Measurements from ENCODE around the gene POU2AF1.

Gene POU2AF1

DNA sequence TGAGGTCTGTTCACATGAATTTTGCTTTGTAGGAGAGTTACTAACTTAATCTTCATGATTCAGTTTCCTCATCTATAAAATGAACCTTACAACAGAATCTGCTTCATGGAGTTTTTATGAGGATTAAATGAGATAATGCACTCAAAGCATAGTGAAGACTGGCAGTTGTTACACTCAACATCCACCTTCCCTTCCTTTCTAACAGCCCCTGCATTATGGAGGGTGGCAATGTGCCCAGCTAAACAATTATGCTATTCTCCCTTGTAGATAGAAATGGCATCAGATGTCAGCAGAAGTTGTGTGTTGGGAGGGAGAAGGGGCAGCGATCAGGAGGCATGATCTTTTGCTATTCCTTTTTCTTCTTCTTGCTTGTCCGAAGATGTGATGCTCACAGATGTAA lies 6.5 kb downstream of the POU2AF1 start:
- Histone ChIP-seq H3K4me2 (ENCODE audit: low read length) (peak overlapping the region; percentile 93), H3K9me2 (replicated peaks; ENCODE audit: control insufficient read depth, low read length) (no peaks in the 10 kb centered on the region), H3K9me3 (ENCODE audit: control insufficient read depth, insufficient read depth, low read length) (no peaks in the 10 kb centered on the region), H3K79me2 (ENCODE audit: control insufficient read depth, low read length) (peaks cover 100% of the 10 kb centered on the region), H3K27me3 (ENCODE audit: control insufficient read depth, low read length) (no peaks in the 10 kb centered on the region), H4K20me1 (ENCODE audit: control insufficient read depth, insufficient read depth, low read depth, low read length) (peaks cover 80% of the 10 kb centered on the region), H3K36me3 (ENCODE audit: control insufficient read depth, low read length) (peaks cover 98% of the 10 kb centered on the region), H3K27ac (ENCODE audit: low read depth, low read length) (no peak overlapping the region), H3K4me3 (ENCODE audit: low read length) (peak overlapping the region; percentile 42), H3K4me1 (ENCODE audit: control insufficient read depth, low read length) (peaks cover 94% of the 10 kb centered on the region), H3F3A (ENCODE audit: control insufficient read depth, insufficient read depth) (peaks cover 8% of the 10 kb centered on the region)
- no peak for TF ChIP-seq EZH2phosphoT487 (IDR thresholded peaks at IDR 0.05; ENCODE audit: borderline replicate concordance, low read length)
- TF ChIP-seq, protein P1, sequence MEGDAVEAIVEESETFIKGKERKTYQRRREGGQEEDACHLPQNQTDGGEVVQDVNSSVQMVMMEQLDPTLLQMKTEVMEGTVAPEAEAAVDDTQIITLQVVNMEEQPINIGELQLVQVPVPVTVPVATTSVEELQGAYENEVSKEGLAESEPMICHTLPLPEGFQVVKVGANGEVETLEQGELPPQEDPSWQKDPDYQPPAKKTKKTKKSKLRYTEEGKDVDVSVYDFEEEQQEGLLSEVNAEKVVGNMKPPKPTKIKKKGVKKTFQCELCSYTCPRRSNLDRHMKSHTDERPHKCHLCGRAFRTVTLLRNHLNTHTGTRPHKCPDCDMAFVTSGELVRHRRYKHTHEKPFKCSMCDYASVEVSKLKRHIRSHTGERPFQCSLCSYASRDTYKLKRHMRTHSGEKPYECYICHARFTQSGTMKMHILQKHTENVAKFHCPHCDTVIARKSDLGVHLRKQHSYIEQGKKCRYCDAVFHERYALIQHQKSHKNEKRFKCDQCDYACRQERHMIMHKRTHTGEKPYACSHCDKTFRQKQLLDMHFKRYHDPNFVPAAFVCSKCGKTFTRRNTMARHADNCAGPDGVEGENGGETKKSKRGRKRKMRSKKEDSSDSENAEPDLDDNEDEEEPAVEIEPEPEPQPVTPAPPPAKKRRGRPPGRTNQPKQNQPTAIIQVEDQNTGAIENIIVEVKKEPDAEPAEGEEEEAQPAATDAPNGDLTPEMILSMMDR (IDR thresholded peaks at IDR 0.05; ENCODE audit: low read depth, low read length, poor library complexity, severe bottlenecking) = no peak

DNA sequence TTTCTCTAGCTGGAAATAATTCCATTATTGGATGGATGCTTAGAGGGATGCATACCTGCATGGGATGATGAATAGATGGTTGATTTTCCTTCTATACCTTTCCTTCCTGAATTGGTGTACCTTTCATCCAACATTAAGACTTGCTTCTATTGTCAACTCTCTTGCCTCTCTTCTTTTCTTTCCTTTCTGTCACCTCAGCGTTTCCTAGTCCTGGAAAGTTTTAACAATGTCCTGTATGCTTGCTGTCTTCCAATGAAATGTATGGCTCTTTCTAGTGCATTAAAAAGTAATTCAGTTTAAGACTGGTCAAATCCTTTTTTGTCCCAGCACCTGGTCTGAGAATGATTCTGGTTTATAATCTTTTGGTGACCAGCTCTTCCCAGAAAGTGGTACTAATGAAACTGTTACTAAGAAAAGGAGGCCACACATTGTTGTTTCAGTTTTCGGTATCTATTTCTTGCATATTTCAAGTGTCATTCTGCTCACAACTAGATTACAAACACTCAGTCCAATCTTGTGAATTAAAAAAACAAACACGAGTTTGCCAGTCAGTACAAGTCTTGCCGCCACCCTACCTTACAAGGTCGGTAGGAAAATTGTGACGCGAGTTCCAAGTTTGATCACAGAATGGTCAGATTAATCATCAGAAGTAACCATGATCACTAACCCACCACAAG lies 8.0 kb downstream of the POU2AF1 start:
- H3K79me2 ChIP-seq (ENCODE audit: control insufficient read depth, low read length) = peaks cover 100% of the 10 kb centered on the region
- H3K4me1 ChIP-seq (ENCODE audit: control insufficient read depth, low read length) = peaks cover 99% of the 10 kb centered on the region
- H3K36me3 ChIP-seq (ENCODE audit: control insufficient read depth, low read length) = peaks cover 98% of the 10 kb centered on the region
- TF ChIP-seq EZH2phosphoT487 (IDR thresholded peaks at IDR 0.05; ENCODE audit: borderline replicate concordance, low read length) = no peak
- TF ChIP-seq, protein P1 (IDR thresholded peaks at IDR 0.05; ENCODE audit: low read depth, low read length, poor library complexity, severe bottlenecking) = no peak
- H3K27ac ChIP-seq (ENCODE audit: low read depth, low read length) = no peak overlapping the region
- no peaks in the 10 kb centered on the region for H3K9me2 ChIP-seq (replicated peaks; ENCODE audit: control insufficient read depth, low read length)
- peak overlapping the region; percentile 42 for H3K4me3 ChIP-seq (ENCODE audit: low read length)
- peaks cover 11% of the 10 kb centered on the region for H3F3A ChIP-seq (ENCODE audit: control insufficient read depth, insufficient read depth)
- peaks cover 72% of the 10 kb centered on the region for H4K20me1 ChIP-seq (ENCODE audit: control insufficient read depth, insufficient read depth, low read depth, low read length)
- H3K9me3 ChIP-seq (ENCODE audit: control insufficient read depth, insufficient read depth, low read length) = no peaks in the 10 kb centered on the region
- peak overlapping the region; percentile 93 for H3K4me2 ChIP-seq (ENCODE audit: low read length)
- no peaks in the 10 kb centered on the region for H3K27me3 ChIP-seq (ENCODE audit: control insufficient read depth, low read length)

GRCh38 chr11:111370270-111370901 lies 8.7 kb downstream of the POU2AF1 start:
- H3K27ac ChIP-seq (ENCODE audit: low read depth, low read length) = no peak overlapping the region
- TF ChIP-seq, protein P1 (IDR thresholded peaks at IDR 0.05; ENCODE audit: low read depth, low read length, poor library complexity, severe bottlenecking) = no peak
- TF ChIP-seq EZH2phosphoT487 (IDR thresholded peaks at IDR 0.05; ENCODE audit: borderline replicate concordance, low read length) = no peak
- H3K9me3 ChIP-seq (ENCODE audit: control insufficient read depth, insufficient read depth, low read length) = no peaks in the 10 kb centered on the region
- peaks cover 98% of the 10 kb centered on the region for H3K36me3 ChIP-seq (ENCODE audit: control insufficient read depth, low read length)
- H4K20me1 ChIP-seq (ENCODE audit: control insufficient read depth, insufficient read depth, low read depth, low read length) = peaks cover 68% of the 10 kb centered on the region
- peaks cover 15% of the 10 kb centered on the region for H3F3A ChIP-seq (ENCODE audit: control insufficient read depth, insufficient read depth)
- peak overlapping the region; percentile 38; the same call in 1 of the 2 replicates for H3K4me3 ChIP-seq (ENCODE audit: low read length)
- H3K4me2 ChIP-seq (ENCODE audit: low read length) = peak overlapping the region; percentile 93
- peaks cover 100% of the 10 kb centered on the region for H3K79me2 ChIP-seq (ENCODE audit: control insufficient read depth, low read length)
- H3K9me2 ChIP-seq (replicated peaks; ENCODE audit: control insufficient read depth, low read length) = no peaks in the 10 kb centered on the region
- peaks cover 99% of the 10 kb centered on the region for H3K4me1 ChIP-seq (ENCODE audit: control insufficient read depth, low read length)
- H3K27me3 ChIP-seq (ENCODE audit: control insufficient read depth, low read length) = no peaks in the 10 kb centered on the region

All from DOHH2 (cell line).